Dermis microvascular lymphatic vessel endothelial cell (primary cell): ENCODE results near the gene MYL7. TPM values are rescaled to one million over a fixed set of nuclear protein-coding genes. Genes with fewer than 3 reads are reported as not detected.

Experiments
- DNase-seq, 2 donors: peaks; one replicate each; pipeline versions ENCODE4 v3.0.0 to v3.0.0-alpha.2; 2010; ENCODE audit warnings: low read depth in 2 of 2
- total RNA-seq: library from RNA; depleted of rRNA; stranded (reverse); fragments of >200 nt; gene quantifications from 2 replicates; pipeline ENCODE4 v1.2.1, GENCODE V29; 2014

Gene MYL7
- total RNA-seq, 1 donor from 2014 or later: not detected

DNA sequence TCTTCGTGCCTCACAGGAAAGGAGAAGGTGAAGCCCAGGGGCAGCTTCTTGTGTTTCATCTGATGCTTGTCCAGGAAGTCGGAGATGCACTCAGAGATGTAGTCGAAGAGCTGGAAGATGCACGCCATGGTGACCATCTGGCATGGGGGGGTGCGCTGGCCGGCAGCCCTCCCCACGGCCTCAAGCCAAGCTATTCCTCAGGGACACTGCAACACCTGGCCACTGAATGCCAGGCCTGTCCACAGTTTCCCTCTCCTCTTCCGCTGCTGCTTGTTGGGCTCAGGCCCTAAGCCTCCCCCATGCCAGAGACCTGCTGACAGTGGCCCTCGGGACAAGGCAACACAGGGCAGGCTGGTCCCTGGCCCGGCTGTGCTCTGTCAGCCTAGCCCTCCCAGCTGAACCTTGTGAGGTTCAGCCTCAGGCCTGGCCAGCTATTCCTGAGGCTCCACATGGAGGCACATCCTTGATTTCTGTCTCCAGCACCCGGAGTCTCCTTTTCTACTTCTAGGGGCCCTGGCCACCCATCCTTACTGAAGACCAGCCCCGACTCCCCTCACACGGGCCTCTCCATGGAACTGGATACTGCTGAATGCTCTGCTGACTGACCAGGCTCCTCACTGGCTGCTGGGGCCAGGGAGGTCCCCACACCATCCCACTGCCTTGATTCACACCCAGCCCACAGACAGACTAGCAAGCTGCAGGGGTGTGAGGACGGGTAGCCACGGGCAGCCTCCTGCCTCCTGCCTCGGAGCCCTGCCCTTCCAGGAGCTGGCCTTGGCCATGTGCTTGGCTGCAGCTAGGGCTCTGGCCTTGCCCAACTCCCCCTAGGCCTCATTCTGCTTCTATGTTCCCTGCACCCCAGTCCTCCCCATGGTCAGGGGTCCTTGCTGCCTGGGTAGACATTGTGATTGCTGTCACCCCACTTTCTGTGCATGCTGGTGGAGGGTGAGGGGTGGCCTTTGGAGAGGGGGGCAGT lies 10.1 kb upstream of the MYL7 start:
- DNase-seq: no peak

DNA sequence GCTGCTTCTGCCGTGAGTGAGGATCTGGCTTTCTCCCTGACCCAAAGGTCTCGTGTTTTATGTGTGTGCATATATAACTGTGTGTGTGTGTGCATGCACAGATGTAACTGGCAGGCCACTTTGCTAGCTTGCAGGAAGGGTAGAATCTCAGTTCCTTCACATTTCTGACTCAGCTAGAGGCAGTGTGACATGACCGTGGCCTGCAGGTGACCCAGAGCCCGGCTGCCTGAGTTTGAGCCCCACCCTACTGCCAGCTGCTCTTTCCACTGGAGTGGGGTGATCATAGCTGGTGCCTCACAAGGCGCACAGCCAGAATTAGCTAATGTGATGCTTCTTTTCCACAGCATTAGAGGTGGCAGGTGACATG lies 9.3 kb upstream of the MYL7 start:
- DNase-seq: no peak

DNA sequence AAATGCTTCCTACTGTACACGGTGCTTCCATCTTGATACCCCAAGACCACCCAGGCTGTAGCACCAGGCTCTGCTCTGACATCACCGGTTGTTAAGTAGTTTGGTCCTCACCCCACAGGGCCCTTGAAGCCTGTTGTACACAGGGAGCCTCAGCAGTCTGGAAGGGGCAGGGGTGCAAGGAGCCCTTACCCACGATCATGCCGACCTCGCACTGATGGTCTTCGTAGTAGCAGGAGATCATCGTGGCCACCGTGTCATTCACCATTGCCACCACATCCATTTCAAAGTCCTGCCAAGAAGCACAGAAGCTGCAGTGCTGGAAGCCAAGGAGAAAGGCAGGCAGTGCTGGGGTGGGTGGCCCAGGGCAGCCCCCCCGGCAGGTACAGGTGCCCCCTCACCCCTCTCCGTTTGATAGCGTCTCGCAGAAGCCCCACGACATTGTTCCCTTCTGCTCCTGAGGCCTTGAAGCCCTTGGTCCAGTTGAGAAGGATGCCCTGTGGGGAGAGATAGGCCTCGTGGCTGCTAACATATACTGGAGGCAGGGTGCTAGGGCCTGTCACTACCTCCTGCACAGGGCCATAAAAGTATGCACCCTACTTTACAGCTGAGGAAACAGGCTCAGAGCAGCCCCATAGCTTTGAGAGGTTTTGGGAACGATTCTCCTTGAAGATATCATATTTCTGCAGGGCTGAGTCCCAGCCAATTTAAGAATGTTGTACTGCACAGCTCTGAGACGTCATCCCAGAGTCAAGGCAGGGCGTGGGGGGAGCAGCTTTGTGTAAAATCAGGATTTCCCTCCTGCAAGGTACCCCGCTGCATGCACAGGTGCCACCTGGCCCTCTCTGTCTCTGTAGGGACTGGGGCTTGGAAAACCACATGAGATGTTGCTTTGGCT lies 8.7 kb upstream of the MYL7 start:
- no peak for DNase-seq

DNA sequence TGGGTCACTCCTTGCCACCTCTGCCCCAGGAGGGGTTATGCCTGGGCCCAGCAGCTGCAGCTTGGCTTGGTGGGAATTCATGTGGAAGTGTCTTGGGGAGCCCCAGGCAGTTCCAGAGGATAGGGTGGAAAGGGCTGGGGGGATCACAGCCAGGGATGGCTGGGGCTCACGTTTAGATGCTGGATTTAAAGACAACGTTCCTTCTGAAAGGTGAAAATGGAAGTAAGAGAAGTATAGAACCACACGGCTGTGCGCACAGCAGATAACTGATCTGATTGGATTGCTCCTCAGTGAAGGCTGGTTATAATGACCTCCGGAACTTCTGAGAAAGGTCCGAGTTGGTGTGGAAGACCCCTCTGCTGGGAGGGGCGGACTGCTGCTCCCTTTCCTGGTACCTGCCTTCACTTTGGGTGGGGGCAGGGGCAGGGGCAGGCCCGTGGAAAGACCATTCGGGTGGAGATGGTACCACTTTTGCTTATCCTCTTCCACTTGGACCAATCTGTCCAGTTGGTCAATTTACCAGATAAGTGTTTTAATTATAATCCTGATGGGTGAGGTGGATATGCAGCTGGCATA lies 7.9 kb upstream of the MYL7 start:
- DNase-seq: no peak

DNA sequence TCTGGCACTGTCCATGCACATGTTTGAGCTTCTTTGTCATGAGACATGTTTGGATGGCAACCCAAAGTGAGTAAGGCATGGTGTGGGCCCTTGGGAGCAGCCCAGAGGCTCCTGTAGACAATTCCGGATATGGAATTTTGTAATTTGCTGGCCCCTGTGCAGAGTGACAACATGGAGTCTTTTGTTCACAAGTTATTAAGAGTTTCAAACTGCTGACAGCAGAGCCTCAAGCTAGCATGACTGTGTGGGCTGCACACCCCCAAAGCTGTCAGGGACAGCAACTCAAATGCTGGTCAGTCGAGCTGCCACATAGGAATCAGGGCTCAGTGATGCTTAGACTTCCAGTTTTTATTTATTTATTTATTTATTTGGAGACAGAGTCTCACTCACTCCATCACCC lies 7.0 kb upstream of the MYL7 start:
- no peak for DNase-seq

DNA sequence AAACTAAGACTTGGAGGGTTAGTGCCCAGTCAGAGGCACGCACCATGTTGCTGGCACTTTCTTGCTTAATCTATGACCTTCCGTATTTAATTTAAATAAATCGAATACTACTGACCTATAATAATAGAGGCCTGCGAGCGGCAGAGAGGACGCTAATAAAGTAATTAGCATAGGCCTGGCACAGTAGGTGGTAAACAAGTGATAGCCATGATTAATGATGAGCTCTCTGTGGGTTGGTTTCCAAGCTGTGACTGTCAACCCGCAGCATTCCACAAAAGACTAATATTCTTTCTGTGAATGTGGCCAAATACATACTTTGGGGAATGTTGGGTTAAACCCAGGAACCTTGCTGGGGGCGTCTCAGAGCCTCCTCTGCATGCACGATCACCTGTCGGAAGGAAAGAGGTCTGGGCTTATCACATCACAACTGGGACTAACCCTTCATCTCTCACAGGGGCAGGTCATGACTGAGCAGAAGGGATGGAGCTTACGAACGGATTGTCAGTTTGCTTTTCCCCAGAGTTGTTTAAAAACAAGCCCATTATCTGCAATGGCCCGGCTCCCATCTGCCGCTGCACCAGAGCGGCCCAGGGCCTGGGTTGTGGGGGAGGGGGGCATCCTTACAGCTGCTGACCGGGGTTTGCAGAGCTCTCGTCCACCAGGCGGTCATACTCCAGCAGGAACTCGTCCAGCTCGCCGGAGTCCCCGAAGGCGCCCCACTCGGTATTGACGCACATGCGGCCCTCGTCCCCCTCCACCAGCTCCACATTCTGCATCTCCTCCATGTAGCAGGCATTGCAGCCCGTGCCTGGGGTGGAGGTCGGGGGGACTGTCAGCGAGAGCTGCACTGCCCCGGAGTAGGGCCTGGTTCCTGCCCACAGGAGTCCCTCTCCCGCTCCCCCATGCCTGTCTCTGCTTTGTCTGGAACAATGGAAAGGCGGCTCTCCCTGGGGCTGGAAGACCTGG lies 6.2 kb upstream of the MYL7 start:
- no peak for DNase-seq

DNA sequence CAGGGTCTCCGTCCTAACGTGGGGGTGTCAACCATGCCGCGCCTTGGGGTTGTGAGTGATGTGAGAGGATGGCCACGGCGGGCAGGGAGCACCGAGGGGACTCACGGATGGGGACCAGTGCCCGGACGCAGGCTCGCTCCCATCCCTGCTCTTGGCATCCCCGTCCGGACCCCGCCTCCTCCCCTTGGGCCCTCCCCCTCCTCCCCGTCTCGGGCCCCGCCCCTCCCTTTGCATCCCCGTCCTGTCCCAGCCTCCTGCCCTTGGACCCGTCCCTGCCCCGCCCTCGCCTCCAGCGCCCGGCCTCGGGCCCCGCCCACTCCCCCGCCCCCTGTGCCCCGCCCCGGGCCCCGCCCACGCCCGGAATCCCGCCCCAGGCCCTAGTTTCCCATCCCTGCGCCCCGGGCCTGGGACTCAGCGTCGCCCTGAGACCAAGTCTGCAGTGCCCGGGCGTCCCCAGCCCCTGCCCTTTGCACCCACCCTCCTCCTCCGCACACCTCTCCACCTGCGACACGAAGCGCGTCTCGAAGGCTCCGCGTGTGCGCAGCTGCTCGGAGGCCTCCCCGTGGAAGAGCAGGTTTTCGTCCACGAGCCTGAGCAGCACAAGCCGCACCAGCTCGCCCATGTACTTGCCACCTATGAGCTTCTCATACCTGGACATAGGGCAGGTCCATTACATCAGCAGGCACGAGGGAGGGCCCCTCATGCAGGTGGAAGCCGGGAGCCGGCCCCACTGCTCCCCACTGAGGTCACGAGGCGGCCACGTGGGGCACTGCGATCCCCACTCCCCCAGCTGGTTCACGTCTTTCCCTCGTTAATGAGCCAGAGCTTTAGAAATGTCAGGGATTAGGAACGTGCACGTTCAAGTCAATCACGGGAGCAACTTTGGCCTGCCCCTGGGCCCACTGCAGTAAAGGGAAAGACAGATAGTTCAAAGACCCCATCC lies 5.1 kb upstream of the MYL7 start:
- DNase-seq: peak in 1 of 2 donors; percentile 55

DNA sequence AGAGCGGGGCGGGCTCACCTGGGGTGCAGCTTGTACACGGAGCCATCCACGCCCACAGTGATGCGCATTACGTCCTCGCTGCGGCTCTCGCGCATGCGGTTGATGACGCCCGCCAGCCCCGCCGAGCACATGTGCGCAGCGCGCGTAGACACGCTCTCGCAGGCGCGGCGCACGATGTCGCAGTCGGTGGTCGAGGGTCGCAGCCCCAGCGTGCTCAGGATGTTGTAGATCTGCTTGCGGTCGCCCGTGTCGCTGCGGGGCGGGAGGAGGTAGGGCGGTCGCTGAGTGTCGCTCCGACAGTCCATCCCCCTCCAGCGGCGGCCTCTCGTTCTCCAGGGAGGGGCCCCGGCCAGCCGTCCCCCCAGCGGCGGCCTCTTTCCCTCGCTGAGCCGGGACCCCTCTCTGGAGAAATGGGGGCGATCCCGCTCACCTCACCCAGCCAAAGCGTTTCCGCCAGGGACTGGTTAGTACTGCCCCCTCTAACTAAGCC lies 4.4 kb upstream of the MYL7 start:
- DNase-seq: no peak

DNA sequence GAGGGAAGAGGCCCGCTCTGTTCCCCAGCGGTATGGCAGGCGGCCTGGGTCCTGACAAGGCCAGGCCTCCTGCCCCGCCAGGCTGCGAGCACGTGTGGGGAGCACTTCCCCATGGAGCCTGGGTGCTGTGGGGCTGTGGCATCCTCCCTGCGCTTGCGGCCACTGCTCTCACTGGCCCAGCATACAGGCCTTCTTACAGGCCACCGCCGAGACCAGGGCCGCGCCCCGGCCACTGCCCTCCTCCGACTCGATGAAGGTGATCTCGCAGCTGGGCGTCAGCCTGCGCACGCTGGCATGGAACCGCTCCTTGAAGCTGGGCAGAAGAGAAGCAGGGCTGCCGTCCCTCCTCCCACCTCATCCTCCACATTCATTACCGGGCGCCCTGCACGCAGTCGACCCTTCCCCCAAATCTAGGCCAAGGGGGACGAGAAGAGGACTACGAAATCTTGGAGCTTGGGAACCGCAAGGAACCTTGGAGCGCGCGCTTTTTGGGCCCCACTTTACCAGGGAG lies 3.9 kb upstream of the MYL7 start:
- no peak for DNase-seq

DNA sequence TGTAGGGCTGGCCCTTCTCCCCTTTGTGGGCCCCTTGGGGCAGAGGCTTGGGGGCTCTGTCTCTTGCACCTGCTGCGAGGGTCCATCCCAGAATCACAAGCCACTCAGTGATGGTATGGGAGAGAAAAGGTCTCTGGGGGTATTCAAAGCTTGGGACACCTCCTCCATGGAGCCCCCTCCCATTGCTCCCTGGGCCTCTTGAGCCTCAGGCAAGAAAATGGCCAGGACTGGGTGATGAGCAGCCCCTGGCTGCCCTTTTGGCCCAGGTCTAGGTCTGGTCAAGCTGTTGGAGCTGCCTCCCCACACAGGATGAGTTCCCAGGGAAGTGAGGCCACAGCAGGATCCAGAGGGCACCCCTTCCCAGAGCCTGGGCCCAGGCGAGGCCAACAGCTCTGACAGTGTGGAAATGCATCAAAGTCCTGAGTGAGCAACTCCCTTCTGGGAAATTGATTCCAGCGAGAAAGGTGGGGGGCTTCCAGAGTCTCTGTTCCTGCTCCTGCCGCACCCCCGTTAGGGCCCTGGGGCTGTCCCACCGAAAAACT lies 3.4 kb upstream of the MYL7 start:
- DNase-seq: no peak

DNA sequence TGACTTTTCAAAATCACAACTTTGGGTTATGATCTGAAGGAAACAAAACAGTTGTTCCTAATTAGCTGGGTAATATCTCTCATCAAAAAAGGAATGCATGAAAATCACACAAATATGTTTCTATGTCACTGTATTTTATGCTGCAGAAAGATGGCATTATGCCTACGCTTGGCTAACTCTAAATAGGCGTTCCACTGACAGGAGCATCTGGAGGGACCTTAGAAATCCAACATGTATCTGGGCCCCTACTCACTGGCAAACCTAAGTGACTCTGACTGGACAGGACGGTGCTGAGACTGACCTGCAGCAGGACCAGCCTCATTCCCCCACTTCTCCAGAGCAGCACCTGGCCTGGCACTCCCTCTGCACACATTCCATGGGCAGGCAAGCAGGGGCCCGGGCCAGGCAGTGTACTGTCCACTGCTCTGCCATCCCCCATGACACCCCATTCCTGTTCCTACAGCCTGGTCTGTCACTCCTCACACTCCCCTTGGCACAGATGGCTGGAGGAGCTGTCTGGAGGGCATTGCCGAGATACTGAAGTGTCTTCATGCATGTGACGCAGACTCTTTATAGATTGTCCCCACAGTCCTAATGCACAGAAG lies 2.6 kb upstream of the MYL7 start:
- no peak for DNase-seq

DNA sequence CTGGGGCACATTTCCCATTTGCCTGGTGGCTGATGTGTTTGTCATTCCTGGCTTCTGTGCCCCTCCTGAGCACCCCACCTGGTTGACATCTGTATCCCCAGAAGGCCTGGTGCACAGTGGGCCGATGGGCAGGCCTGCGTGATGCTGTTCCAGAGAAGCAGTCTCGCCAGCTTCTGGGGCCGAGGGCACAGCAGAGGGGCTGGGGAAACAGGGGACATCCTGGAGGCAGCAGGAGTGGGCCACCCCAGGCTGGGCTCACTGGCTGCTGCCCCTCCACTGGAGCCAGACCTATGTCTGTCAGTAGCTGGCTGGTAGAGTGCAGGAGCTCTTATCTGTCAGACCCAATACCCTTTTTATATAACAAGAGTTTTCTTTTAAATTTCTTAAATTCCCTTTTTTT lies 896 bp upstream of the MYL7 start:
- no peak for DNase-seq

DNA sequence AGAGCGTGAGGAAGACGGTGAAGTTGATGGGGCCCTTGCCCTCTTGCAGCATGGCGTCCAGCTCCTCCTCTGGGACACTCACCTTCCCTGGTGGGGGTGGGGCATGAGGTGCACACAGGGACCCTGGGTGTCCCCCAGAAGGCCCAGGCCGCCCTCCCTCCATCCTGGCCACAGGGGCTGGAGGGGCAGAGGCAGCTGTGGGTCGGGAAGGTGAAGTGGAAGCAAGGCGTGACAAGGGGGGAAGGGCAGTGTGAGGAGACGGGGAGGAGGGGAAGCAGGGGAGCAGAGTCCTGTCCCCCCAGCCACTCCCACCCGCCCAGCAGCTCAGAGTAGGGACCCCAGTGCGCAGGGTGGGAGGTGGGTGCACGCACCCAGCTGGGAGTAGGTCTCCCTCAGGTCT lies 791 bp downstream of the MYL7 start:
- no peak for DNase-seq

DNA sequence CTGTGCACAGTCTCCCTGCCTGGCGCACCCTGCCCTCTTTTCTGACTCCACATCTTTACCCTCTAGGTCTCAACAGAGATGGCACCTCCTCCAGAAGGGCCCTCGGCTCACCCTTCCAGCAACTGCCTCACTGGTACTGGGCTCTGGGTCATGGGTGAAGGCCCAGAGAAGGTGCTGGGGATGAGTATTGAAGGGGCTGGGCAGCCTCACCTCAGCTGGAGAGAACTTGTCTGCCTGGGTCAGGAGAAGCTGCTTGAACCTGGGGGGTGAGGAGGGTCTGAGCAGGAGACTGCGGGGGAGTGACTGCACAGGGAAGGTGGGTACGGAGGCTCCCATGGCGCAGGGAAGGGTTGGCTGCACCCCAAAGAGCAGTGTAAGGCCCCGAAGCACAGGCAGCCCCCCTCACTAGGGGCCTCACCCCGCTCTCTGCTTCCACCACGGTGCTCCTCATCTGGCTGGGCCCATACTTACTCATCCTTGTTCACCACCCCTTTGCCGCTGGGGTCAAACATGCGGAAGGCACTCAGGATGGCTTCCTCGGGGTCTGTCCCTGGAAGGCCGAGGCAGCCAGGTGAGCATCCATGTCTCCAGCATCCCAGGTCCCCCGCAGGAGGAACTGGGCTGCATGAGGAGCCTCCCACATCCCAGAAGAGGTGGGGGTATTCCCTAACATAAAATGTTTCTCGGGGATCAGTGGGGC lies 1.7 kb downstream of the MYL7 start:
- DNase-seq: no peak

DNA sequence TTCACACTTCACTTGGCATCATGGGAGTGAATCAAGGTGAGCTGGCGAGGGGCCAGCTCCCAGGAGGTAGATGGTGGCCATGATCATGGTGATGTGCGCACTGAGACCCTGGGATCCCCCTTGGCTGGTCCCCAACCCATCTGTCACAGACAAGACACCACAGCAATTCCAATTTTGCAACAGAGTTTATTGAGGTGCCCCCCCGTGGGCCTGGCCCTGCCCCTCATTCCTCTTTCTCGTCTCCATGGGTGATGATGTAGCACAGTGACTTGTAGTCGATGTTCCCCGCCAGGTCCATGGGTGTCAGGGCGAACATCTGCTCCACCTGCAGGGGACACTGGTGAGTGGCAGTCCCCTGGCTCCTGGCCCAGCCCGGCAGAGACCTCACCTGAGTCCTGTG lies 2.4 kb downstream of the MYL7 start:
- DNase-seq: no peak

DNA sequence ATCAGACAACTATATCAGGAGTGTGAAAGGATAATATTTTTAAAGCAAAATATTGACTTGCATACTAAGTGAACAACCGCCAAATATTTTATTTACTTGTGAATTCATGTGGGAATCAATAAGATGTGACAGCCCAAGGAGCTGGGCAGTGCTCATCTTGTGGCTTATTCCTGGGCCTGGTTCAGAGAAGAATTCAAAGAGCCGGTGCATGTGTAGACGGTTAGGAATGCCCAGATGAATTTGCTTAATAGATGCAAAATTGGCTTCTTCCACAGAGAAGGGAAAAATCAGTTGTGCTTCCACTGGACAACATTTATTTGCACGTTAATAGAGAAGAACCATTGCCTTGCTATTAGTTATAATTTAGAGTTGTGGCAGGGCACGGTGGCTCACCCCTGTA lies 4.4 kb downstream of the MYL7 start:
- no peak for DNase-seq

DNA sequence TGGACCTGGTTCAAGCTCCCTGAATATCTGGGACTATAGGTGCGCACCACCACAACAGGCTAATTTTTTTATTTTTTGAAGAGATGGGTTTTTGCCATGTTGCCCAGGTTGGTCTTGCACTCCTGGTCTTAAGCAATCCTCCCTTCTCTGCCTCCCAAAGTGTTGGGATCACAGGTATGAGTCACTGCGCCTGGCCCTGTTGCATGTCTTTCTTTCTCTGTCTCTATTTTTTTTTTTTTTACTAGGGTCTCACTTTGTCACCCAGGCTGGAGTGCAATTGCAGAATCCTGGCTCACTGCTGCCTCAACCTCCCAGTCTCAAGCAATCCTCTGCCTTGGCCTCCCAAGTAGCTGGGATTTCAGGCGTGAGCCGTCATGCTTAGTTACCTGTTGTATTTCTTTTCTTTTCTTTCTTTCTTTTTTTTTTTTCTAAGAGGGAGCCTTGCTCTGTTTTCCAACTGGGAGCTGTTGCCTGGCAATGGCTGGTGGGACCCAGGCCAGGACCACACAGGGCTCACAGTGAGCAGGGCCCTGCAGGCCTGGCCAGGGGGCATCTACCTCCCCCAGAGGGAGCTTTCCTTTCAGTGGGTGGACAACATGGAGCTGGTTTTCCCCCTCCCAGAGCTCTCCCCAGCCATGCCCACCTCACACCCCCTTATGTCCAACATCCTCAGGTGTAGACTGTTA lies 6.0 kb downstream of the MYL7 start:
- no peak for DNase-seq

DNA sequence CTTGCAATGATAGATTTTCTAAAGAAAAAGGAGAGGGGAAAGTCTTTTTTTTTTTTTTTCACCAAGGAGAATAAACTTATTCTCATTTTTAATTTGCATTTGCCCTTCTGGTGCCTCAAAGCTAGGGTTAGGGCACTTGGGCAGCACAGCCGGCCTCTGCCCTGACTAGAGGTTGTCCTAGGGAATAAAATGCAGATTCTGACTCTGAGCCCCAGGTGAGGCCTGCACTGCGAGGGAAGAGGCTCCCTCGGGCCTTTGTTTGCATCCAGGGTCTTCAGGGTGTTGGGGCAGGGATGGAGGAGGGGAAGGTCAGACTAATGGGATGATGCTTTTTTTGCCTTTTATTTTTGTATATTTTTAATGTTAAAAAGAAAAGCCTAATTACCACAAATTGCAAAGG lies 7.8 kb downstream of the MYL7 start:
- DNase-seq: no peak
